Neutrophil (primary cell): Measurements from ENCODE around the gene CREB3L2.

ENCODE experiments used
- H3K27ac ChIP-seq: fragments of 200-600 bp; sonication (generic); 2 replicates; pipeline ENCODE4 v1.5.1; 2016; ENCODE audit warnings: mild to moderate bottlenecking, moderate library complexity
- H3K27me3 ChIP-seq: fragments of 200-600 bp; sonication (generic); 2 replicates; pipeline ENCODE4 v1.6.0; 2016; ENCODE audit warnings: mild to moderate bottlenecking
- H3K36me3 ChIP-seq: fragments of 200-600 bp; sonication (generic); 2 replicates; pipeline ENCODE4 v1.5.1; 2017
- H3K4me1 ChIP-seq, 2 experiments: fragments of 200-600 bp in 1 of 2; sonication (generic) in 1 of 2; 1 replicate in 1 of 2; 2 replicates in 1 of 2; pipeline versions ENCODE4 v1.5.1 to v1.6.1; 2013 to 2016; ENCODE audit warnings: low read depth in 1 of 2, low read length in 1 of 2, mild to moderate bottlenecking in 1 of 2, moderate library complexity in 1 of 2; ENCODE audit not compliant: control insufficient read depth in 1 of 2, insufficient read depth in 1 of 2
- H3K4me3 ChIP-seq, 2 experiments: fragments of 200-600 bp in 1 of 2; sonication (generic) in 1 of 2; 1 replicate in 1 of 2; 2 replicates in 1 of 2; pipeline ENCODE4 v1.5.1; 2013 to 2016; ENCODE audit warnings: low read depth in 1 of 2, low read length in 1 of 2, mild to moderate bottlenecking in 1 of 2, moderate library complexity in 1 of 2
- H3K9me3 ChIP-seq: fragments of 200-600 bp; sonication (generic); 2 replicates; pipeline ENCODE4 v1.5.1; 2016
- CTCF ChIP-seq: fragments of 200-600 bp; sonication (generic); IDR thresholded peaks from 2 replicates; pipeline ENCODE4 v1.5.1; 2016; ENCODE audit warnings: antibody characterized with exemption

Gene CREB3L2

GRCh38 chr7:137900137-137900536 lies 101.7 kb downstream of the CREB3L2 start:
- Histone ChIP-seq H3K36me3 (peaks cover 23% of the 10 kb centered on the region), H3K27me3 (no peaks in the 10 kb centered on the region), H3K4me1 (peaks cover 21 to 38% of the 10 kb centered on the region in 2 experiments), H3K9me3 (no peaks in the 10 kb centered on the region), H3K4me3 (no peak overlapping the region), H3K27ac (peak overlapping the region; percentile 68)
- TF ChIP-seq CTCF, result no peak

DNA sequence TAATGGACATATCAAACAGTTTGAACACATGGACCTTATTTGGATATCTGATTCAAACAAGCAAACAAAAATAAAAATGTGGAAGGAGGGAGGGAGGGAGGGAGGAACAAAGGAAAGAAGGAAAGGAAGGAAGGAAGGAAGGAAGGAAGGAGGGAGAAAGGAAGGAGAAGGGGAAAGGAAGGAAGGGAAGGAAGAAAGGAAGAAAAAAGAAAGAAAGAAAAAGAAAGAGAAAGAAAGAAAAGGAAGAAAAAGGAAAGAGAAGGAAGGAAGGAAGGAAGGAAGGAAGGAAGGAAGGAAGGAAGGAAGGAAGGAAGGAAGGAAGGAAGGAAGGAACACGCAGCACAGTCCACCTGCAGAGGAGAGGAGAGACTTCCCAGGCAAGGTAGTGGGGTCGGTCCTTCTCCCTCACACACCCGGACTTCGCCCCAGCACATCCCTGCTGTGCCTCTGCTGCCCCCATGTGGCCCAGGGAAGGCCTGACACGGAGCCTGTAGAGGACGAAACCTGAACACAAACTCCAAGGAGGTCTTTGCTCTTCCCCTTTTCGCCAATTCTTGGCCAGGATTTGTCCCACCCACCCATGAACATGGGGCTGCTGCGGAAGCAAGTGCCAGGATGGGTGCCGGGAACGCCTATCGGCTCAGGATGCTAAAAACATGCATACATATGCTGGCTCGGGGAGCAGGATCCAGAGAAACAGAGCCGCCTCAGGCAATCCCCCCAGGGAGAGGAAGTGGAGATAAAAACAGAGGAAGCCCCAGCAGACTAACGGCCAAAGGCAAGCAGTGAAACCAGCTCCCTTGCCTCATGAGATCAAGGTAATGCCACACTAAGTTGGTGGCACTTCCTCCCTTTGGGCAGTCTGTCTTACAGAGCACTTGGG lies 102.8 kb downstream of the CREB3L2 start:
- Histone ChIP-seq H3K4me1 (peaks cover 25 to 44% of the 10 kb centered on the region in 2 experiments), H3K9me3 (no peaks in the 10 kb centered on the region), H3K27me3 (no peaks in the 10 kb centered on the region), H3K4me3 (peak overlapping the region; percentile 45 to 47), H3K27ac (peak overlapping the region; percentile 68), H3K36me3 (peaks cover 19% of the 10 kb centered on the region)
- TF ChIP-seq CTCF, result peak; percentile 87

GRCh38 chr7:137895301-137896221 lies 106.3 kb downstream of the CREB3L2 start:
- H3K9me3 ChIP-seq, result no peaks in the 10 kb centered on the region
- peak overlapping the region; percentile 58 for H3K27ac ChIP-seq
- no peak for TF ChIP-seq CTCF
- H3K4me3 ChIP-seq, result no peak overlapping the region
- peaks cover 25 to 40% of the 10 kb centered on the region in 2 experiments for H3K4me1 ChIP-seq
- no peaks in the 10 kb centered on the region for H3K27me3 ChIP-seq
- H3K36me3 ChIP-seq, result peaks cover 5% of the 10 kb centered on the region

DNA sequence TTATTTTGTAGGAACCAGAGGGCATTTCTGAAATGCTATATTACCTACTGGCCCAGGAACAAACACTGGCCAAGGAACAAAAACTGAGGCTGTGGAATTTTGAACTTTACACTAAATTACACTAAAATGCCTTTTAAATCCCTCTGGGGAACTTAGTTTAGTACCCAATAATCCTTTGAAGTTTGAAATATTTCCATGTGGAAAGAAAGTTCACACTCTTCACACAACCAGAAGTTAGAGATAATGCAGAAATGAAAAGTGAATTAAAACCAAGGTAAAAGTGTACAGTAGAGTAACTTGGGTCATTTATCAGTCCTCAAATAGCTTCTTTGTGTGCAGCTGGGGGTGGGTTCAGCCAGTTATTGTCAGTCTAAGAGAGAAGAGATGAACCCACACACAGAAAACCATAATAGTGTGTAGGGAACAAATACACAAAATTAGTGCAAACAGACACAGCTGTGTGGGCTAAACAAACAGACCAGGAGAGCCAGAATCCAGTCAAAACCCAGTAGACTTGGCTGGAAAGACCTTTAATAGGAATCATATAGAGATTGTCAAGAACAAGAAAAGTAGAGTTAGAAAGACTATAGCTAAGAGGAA lies 108.6 kb downstream of the CREB3L2 start:
- Histone ChIP-seq H3K27me3 (no peaks in the 10 kb centered on the region), H3K9me3 (no peaks in the 10 kb centered on the region), H3K4me1 (peaks cover 14 to 38% of the 10 kb centered on the region in 2 experiments), H3K36me3 (no peaks in the 10 kb centered on the region), H3K27ac (no peak overlapping the region), H3K4me3 (no peak overlapping the region)
- TF ChIP-seq CTCF, result no peak

- Histone ChIP-seq H3K9me3 (no peaks in the 10 kb centered on the region), H3K36me3 (no peaks in the 10 kb centered on the region), H3K27ac (no peak overlapping the region), H3K27me3 (no peaks in the 10 kb centered on the region), H3K4me3 (no peak overlapping the region), H3K4me1 (peaks cover 10 to 32% of the 10 kb centered on the region in 2 experiments)
- TF ChIP-seq CTCF, result no peak
These were observed 110.8 kb downstream of the CREB3L2 start for GRCh38 chr7:137891016-137891655.
